Measurements from ENCODE around the gene ZNF48. TPM values are rescaled to one million over a fixed set of nuclear protein-coding genes. Genes with fewer than 3 reads are reported as not detected.

Gene ZNF48
- polyA plus RNA-seq, 1 donor from 2014 or later, result 42.3 TPM

GRCh38 chr16:30407102-30407803 lies 12.0 kb downstream of the ZNF48 start, which contains the start of gene ZNF771:
ZNF771 (plus strand) TSS chr16:30407606; CDS start chr16:30408054, 448 bp downstream.
- Histone ChIP-seq H3K36me3 (ENCODE audit: insufficient read depth, low read length) (no peaks in the 10 kb centered on the region), H3K9me2 (ENCODE audit: insufficient read depth, low read length) (no peaks in the 10 kb centered on the region), H3K27ac (ENCODE audit: low read length) (no peak within 1 kb of the TSS), H3K4me2 (ENCODE audit: low read length) (no peak within 1 kb of the TSS), H3F3A (ENCODE audit: insufficient read depth, low read length, poor library complexity, severe bottlenecking) (no peaks in the 10 kb centered on the region), H2AFZ (ENCODE audit: low read depth, low read length) (peak within 1 kb of the TSS; percentile 65), H3K9ac (ENCODE audit: low read length) (peak within 1 kb of the TSS; percentile 68), H4K20me1 (ENCODE audit: insufficient read depth) (no peaks in the 10 kb centered on the region), H3K9me3 (ENCODE audit: low read length) (no peaks in the 10 kb centered on the region), H3K27me3 (ENCODE audit: insufficient read depth, low read depth, low read length) (no peaks in the 10 kb centered on the region), H3K79me2 (replicated peaks; ENCODE audit: insufficient read depth, low read length) (peaks cover 5% of the 10 kb centered on the region), H3K4me3 (ENCODE audit: low read length) (peak within 1 kb of the TSS; percentile 71)
- TF ChIP-seq EP300 (conservative IDR thresholded peaks at IDR 0.05; ENCODE audit: poor library complexity, severe bottlenecking) (no peak), SMC3 (conservative IDR thresholded peaks at IDR 0.05; ENCODE audit: poor library complexity) (no peak), POLR2AphosphoS5 (IDR thresholded peaks at IDR 0.05) (peak; percentile 47), CTCF (IDR thresholded peaks at IDR 0.05; ENCODE audit: poor library complexity, severe bottlenecking) (peak; percentile 38), RAD21 (conservative IDR thresholded peaks at IDR 0.05) (no peak), MXI1 (conservative IDR thresholded peaks at IDR 0.05; ENCODE audit: poor library complexity, severe bottlenecking) (peak; percentile 72), TAF1 (IDR thresholded peaks at IDR 0.05; ENCODE audit: low read depth) (no peak), REST (IDR thresholded peaks at IDR 0.05; ENCODE audit: borderline replicate concordance) (peak; percentile 52), EZH2 (IDR thresholded peaks at IDR 0.05; ENCODE audit: borderline replicate concordance, insufficient read depth, low read length, poor library complexity, severe bottlenecking) (no peak)

GRCh38 chr16:30407804-30408534 lies 12.7 kb downstream of the ZNF48 start:
- Histone ChIP-seq H2AFZ (ENCODE audit: low read depth, low read length) (no peak overlapping the region), H3K9me3 (ENCODE audit: low read length) (no peaks in the 10 kb centered on the region), H3F3A (ENCODE audit: insufficient read depth, low read length, poor library complexity, severe bottlenecking) (no peaks in the 10 kb centered on the region), H3K36me3 (ENCODE audit: insufficient read depth, low read length) (no peaks in the 10 kb centered on the region), H3K79me2 (replicated peaks; ENCODE audit: insufficient read depth, low read length) (peaks cover 5% of the 10 kb centered on the region), H4K20me1 (ENCODE audit: insufficient read depth) (no peaks in the 10 kb centered on the region), H3K27me3 (ENCODE audit: insufficient read depth, low read depth, low read length) (no peaks in the 10 kb centered on the region), H3K9me2 (ENCODE audit: insufficient read depth, low read length) (no peaks in the 10 kb centered on the region), H3K27ac (ENCODE audit: low read length) (no peak overlapping the region), H3K4me2 (ENCODE audit: low read length) (no peak overlapping the region), H3K9ac (ENCODE audit: low read length) (peak overlapping the region; percentile 68), H3K4me3 (ENCODE audit: low read length) (peak overlapping the region; percentile 71)
- TF ChIP-seq POLR2AphosphoS5 (IDR thresholded peaks at IDR 0.05) (no peak), TAF1 (IDR thresholded peaks at IDR 0.05; ENCODE audit: low read depth) (no peak), RAD21 (conservative IDR thresholded peaks at IDR 0.05) (no peak), REST (IDR thresholded peaks at IDR 0.05; ENCODE audit: borderline replicate concordance) (no peak)
